BLaER1 (cell line): ENCODE measurements around the gene PDK2.

Experiments
- H3K27ac ChIP-seq: shearing (Covaris generic); formaldehyde crosslinking; 2 replicates; pipeline ENCODE4 v1.8.1; 2022
- H3K27me3 ChIP-seq: shearing (Covaris generic); formaldehyde crosslinking; 2 replicates; pipeline ENCODE4 v1.8.1; 2022
- H3K36me3 ChIP-seq: shearing (Covaris generic); formaldehyde crosslinking; 2 replicates; pipeline ENCODE4 v1.8.1; 2022
- H3K4me1 ChIP-seq: shearing (Covaris generic); formaldehyde crosslinking; 2 replicates; pipeline ENCODE4 v1.8.1; 2022
- H3K4me2 ChIP-seq: shearing (Covaris generic); formaldehyde crosslinking; 2 replicates; pipeline ENCODE4 v1.8.1; 2022
- H3K4me3 ChIP-seq: shearing (Covaris generic); formaldehyde crosslinking; 2 replicates; pipeline ENCODE4 v1.8.1; 2022
- H3K9ac ChIP-seq: shearing (Covaris generic); formaldehyde crosslinking; 2 replicates; pipeline ENCODE4 v1.8.1; 2022
- H3K9me3 ChIP-seq: shearing (Covaris generic); formaldehyde crosslinking; 2 replicates; pipeline ENCODE4 v1.8.1; 2022
- H4K20me1 ChIP-seq: shearing (Covaris generic); formaldehyde crosslinking; 2 replicates; pipeline ENCODE4 v1.8.1; 2022
- Cebpa-rat ChIP-seq: shearing (Covaris generic); IDR thresholded peaks from 2 replicates; pipeline ENCODE4 v1.8.1; 2022

PDK2 gene

DNA sequence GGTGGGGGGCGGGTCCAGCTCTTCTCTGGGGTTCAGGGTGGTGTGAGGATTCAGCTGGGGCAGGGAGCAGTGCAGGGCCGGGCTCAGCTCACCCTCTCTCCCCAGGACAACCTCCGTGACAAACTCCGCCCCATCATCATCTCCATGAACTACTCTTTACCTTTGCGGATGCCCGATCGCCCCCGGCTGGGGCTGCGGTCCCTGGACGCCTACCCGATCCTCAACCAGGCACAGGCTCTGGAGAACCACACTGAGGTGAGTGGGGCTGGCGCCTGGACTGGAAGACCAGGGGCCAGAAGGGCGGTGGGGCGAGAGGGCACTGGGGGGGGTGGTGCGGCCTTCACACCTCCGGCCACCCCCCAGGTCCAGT lies 18.9 kb upstream of the PDK2 start:
- Histone ChIP-seq H3K4me2 (no peak overlapping the region), H3K4me1 (no peaks in the 10 kb centered on the region), H3K4me3 (no peak overlapping the region), H3K9ac (no peak overlapping the region), H3K27me3 (no peaks in the 10 kb centered on the region), H3K9me3 (peaks cover 4% of the 10 kb centered on the region; the same call in 1 of the 2 replicates), H3K27ac (no peak overlapping the region), H4K20me1 (no peaks in the 10 kb centered on the region), H3K36me3 (no peaks in the 10 kb centered on the region)
- TF ChIP-seq Cebpa-rat, result no peak

GRCh38 chr17:50076591-50077235 lies 18.4 kb upstream of the PDK2 start:
- no peak overlapping the region for H3K9ac ChIP-seq
- H4K20me1 ChIP-seq, result no peaks in the 10 kb centered on the region

GRCh38 chr17:50078430-50078829 lies 16.7 kb upstream of the PDK2 start:
- no peaks in the 10 kb centered on the region for H3K27me3 ChIP-seq
- H3K9ac ChIP-seq, result no peak overlapping the region
- no peaks in the 10 kb centered on the region for H3K9me3 ChIP-seq
- no peak overlapping the region for H3K4me2 ChIP-seq
- no peak overlapping the region for H3K27ac ChIP-seq
- H3K4me3 ChIP-seq, result no peak overlapping the region
- H3K36me3 ChIP-seq, result no peaks in the 10 kb centered on the region
- no peak for TF ChIP-seq Cebpa-rat
- no peaks in the 10 kb centered on the region for H3K4me1 ChIP-seq
- H4K20me1 ChIP-seq, result no peaks in the 10 kb centered on the region

More at GRCh38 chr17:50076591-50077235, 18.4 kb upstream of the PDK2 start:
- H3K27ac ChIP-seq, result no peak overlapping the region
- H3K4me3 ChIP-seq, result no peak overlapping the region
- no peak overlapping the region for H3K4me2 ChIP-seq
- no peaks in the 10 kb centered on the region for H3K9me3 ChIP-seq
- no peaks in the 10 kb centered on the region for H3K4me1 ChIP-seq
- H3K27me3 ChIP-seq, result no peaks in the 10 kb centered on the region
- H3K36me3 ChIP-seq, result no peaks in the 10 kb centered on the region
- no peak for TF ChIP-seq Cebpa-rat

- Histone ChIP-seq H4K20me1 (no peaks in the 10 kb centered on the region), H3K9ac (no peak overlapping the region), H3K4me3 (no peak overlapping the region), H3K4me1 (no peaks in the 10 kb centered on the region), H3K27me3 (no peaks in the 10 kb centered on the region), H3K4me2 (no peak overlapping the region), H3K36me3 (no peaks in the 10 kb centered on the region), H3K27ac (no peak overlapping the region), H3K9me3 (no peaks in the 10 kb centered on the region)
- TF ChIP-seq Cebpa-rat, result no peak
These were observed 15.6 kb upstream of the PDK2 start for GRCh38 chr17:50079334-50080095.

DNA sequence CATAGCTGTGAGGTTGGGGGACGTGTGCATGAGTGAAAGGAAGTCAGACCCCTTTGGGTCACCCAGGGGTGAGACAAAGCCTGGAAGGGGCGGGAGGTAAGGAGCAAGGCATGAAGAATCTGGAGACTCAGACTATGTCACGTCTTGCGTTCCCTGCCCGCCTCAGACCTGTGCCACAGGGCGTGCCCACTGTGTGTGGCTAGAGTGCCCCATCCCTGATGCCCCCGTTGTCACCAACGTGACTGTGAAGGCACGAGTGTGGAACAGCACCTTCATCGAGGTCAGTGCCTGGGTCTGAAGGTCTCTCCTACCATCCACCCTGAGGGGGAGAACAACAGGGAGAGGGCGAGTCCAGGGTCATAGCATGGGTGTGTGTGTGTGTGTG lies 15.1 kb upstream of the PDK2 start:
- H3K9me3 ChIP-seq, result no peaks in the 10 kb centered on the region
- no peaks in the 10 kb centered on the region for H3K36me3 ChIP-seq
- H3K4me3 ChIP-seq, result no peak overlapping the region
- H4K20me1 ChIP-seq, result no peaks in the 10 kb centered on the region
- H3K4me1 ChIP-seq, result no peaks in the 10 kb centered on the region
- H3K9ac ChIP-seq, result no peak overlapping the region
- no peak for TF ChIP-seq Cebpa-rat
- H3K27me3 ChIP-seq, result no peaks in the 10 kb centered on the region
- H3K27ac ChIP-seq, result no peak overlapping the region
- no peak overlapping the region for H3K4me2 ChIP-seq

DNA sequence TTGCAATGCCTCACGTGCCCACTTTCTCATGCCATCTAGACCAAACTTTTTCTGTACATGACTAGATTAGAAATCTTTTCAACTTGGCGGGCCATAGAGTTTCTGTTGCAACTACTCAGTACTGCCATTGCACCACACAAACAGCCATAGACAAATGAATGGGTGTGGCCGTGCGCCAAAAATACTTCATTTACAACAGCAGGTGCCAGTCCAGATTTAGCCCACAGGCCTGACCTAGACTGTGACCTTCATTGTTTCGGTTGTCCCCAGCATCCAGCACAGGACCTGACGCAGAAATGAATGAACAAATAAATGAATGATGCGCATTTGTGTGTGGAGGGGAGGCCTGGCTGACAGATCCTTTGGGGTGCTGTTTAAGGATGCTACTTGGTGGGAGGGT lies 14.3 kb upstream of the PDK2 start:
- no peaks in the 10 kb centered on the region for H3K36me3 ChIP-seq
- TF ChIP-seq Cebpa-rat, result no peak
- H3K27me3 ChIP-seq, result no peaks in the 10 kb centered on the region
- no peaks in the 10 kb centered on the region for H3K9me3 ChIP-seq
- no peak overlapping the region for H3K4me3 ChIP-seq
- H3K4me2 ChIP-seq, result no peak overlapping the region
- H3K27ac ChIP-seq, result no peak overlapping the region
- no peak overlapping the region for H3K9ac ChIP-seq
- H4K20me1 ChIP-seq, result no peaks in the 10 kb centered on the region
- H3K4me1 ChIP-seq, result no peaks in the 10 kb centered on the region

GRCh38 chr17:50081757-50082156 lies 13.4 kb upstream of the PDK2 start:
- Histone ChIP-seq H3K4me3 (no peak overlapping the region), H3K27me3 (no peaks in the 10 kb centered on the region), H3K36me3 (no peaks in the 10 kb centered on the region), H3K27ac (no peak overlapping the region), H4K20me1 (no peaks in the 10 kb centered on the region), H3K4me2 (no peak overlapping the region), H3K9ac (no peak overlapping the region), H3K9me3 (no peaks in the 10 kb centered on the region), H3K4me1 (no peaks in the 10 kb centered on the region)
- TF ChIP-seq Cebpa-rat, result no peak

GRCh38 chr17:50087246-50087911 lies 7.8 kb upstream of the PDK2 start:
- Histone ChIP-seq H3K27ac (no peak overlapping the region), H3K4me3 (no peak overlapping the region), H3K4me1 (no peaks in the 10 kb centered on the region), H3K4me2 (no peak overlapping the region), H3K27me3 (no peaks in the 10 kb centered on the region), H3K36me3 (no peaks in the 10 kb centered on the region), H3K9me3 (no peaks in the 10 kb centered on the region), H3K9ac (no peak overlapping the region), H4K20me1 (no peaks in the 10 kb centered on the region)
- no peak for TF ChIP-seq Cebpa-rat

- Histone ChIP-seq H3K4me3 (no peak overlapping the region), H3K9ac (no peak overlapping the region), H3K27me3 (no peaks in the 10 kb centered on the region), H3K36me3 (no peaks in the 10 kb centered on the region), H3K27ac (no peak overlapping the region), H3K4me2 (no peak overlapping the region), H4K20me1 (no peaks in the 10 kb centered on the region), H3K4me1 (no peaks in the 10 kb centered on the region), H3K9me3 (no peaks in the 10 kb centered on the region)
- no peak for TF ChIP-seq Cebpa-rat
These were observed 7.2 kb upstream of the PDK2 start for GRCh38 chr17:50087912-50088405.
